ENCODE results near the gene PTTG1. TPM values are rescaled to one million over a fixed set of nuclear protein-coding genes. Genes with fewer than 3 reads are reported as not detected.

Gene PTTG1
- total RNA-seq, 1 experiment from 2014 or later, result 183 TPM

- Histone ChIP-seq H3K9me3 (ENCODE audit: control insufficient read depth in 1 of 2, insufficient read depth in 1 of 2, low read depth in 1 of 2, low read length in 2 of 2) (no peaks in the 10 kb centered on the region), H3K27me3 (ENCODE audit: insufficient read depth, low read length) (no peaks in the 10 kb centered on the region), H3K36me3 (ENCODE audit: control insufficient read depth in 1 of 2, insufficient read depth in 2 of 2, low read length in 2 of 2) (peaks cover 45 to 60% of the 10 kb centered on the region in 2 experiments), H3K79me2 (ENCODE audit: insufficient read depth, low read length) (peaks cover 38% of the 10 kb centered on the region), H3K27ac (ENCODE audit: low read depth, low read length) (no peak overlapping the region), H3K9ac (ENCODE audit: low read length) (no peak overlapping the region), H3K4me2 (ENCODE audit: low read length) (no peak overlapping the region), H2AFZ (ENCODE audit: low read depth, low read length, poor library complexity, severe bottlenecking) (no peak overlapping the region), H3K9me2 (ENCODE audit: insufficient read depth) (no peaks in the 10 kb centered on the region), H3K4me3 (replicated peaks in 1 of 2; ENCODE audit: low read depth in 1 of 2, low read length in 2 of 2) (no peak overlapping the region), H3K4me1 (ENCODE audit: control insufficient read depth in 1 of 2, insufficient read depth in 2 of 2, low read length in 2 of 2) (peaks cover 3 to 6% of the 10 kb centered on the region in 2 experiments; a peak in 3 of 4 replicates), H4K20me1 (ENCODE audit: insufficient read depth) (0 out of 2 replicates have a peak, but pooled peaks cover 3% of the 10 kb centered on the region)
- ATAC-seq (no peak), DNase-seq (ENCODE audit: low read depth, low spot score) (no peak)
- ChIA-PET RAD21 (ENCODE audit: low non-redundant PET in 1 of 2, low total read pairs in 2 of 2, uncharacterized antibody in 2 of 2, unreplicated experiment in 2 of 2) (no interaction called here), CTCF (interaction anchor here (1.7 kb wide), 1 partner anchor 11 kb away, joined by 4 read pairs; no protein-coding TSS in a partner anchor), POLR2A (no interaction called here)
- intact Hi-C loops (cut with micrococcal nuclease), result no loop called here
- TF ChIP-seq SIN3A (IDR thresholded peaks at IDR 0.05; ENCODE audit: low read depth), result no peak
- TF ChIP-seq TCF7L2 (IDR thresholded peaks at IDR 0.05; ENCODE audit: borderline replicate concordance, extremely low read depth, insufficient read depth, insufficient read length), result no peak
- TF ChIP-seq MAX (IDR thresholded peaks at IDR 0.05), result no peak
- TF ChIP-seq CTCF (IDR thresholded peaks at IDR 0.05 in 2 of 3, conservative IDR thresholded peaks at IDR 0.05 in 1 of 3; ENCODE audit: borderline replicate concordance in 1 of 3, insufficient read depth in 1 of 3, low read depth in 2 of 3, low read length in 2 of 3), result no peak
- TF ChIP-seq SP1 (IDR thresholded peaks at IDR 0.05; ENCODE audit: low read depth), result no peak
- no peak for TF ChIP-seq EZH2phosphoT487 (IDR thresholded peaks at IDR 0.05; ENCODE audit: borderline replicate concordance)
- TF ChIP-seq, protein P1, sequence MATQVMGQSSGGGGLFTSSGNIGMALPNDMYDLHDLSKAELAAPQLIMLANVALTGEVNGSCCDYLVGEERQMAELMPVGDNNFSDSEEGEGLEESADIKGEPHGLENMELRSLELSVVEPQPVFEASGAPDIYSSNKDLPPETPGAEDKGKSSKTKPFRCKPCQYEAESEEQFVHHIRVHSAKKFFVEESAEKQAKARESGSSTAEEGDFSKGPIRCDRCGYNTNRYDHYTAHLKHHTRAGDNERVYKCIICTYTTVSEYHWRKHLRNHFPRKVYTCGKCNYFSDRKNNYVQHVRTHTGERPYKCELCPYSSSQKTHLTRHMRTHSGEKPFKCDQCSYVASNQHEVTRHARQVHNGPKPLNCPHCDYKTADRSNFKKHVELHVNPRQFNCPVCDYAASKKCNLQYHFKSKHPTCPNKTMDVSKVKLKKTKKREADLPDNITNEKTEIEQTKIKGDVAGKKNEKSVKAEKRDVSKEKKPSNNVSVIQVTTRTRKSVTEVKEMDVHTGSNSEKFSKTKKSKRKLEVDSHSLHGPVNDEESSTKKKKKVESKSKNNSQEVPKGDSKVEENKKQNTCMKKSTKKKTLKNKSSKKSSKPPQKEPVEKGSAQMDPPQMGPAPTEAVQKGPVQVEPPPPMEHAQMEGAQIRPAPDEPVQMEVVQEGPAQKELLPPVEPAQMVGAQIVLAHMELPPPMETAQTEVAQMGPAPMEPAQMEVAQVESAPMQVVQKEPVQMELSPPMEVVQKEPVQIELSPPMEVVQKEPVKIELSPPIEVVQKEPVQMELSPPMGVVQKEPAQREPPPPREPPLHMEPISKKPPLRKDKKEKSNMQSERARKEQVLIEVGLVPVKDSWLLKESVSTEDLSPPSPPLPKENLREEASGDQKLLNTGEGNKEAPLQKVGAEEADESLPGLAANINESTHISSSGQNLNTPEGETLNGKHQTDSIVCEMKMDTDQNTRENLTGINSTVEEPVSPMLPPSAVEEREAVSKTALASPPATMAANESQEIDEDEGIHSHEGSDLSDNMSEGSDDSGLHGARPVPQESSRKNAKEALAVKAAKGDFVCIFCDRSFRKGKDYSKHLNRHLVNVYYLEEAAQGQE (IDR thresholded peaks at IDR 0.05; ENCODE audit: low read depth), result no peak
- TF ChIP-seq CBX3 (IDR thresholded peaks at IDR 0.05; ENCODE audit: low read depth), result no peak
- TF ChIP-seq ZFX (IDR thresholded peaks at IDR 0.05), result no peak
- TF ChIP-seq ATF3 (IDR thresholded peaks at IDR 0.05), result no peak
- no peak for TF ChIP-seq SRF (IDR thresholded peaks at IDR 0.05; ENCODE audit: low read depth)
- TF ChIP-seq ZBTB33 (IDR thresholded peaks at IDR 0.05; ENCODE audit: extremely low read depth, insufficient replicate concordance, low read length), result no peak
- TF ChIP-seq EZH2 (IDR thresholded peaks at IDR 0.05), result no peak
- no peak for TF ChIP-seq POLR2A (IDR thresholded peaks at IDR 0.05; ENCODE audit: borderline replicate concordance, extremely low read depth, insufficient read depth, insufficient read length)
- TF ChIP-seq JUND (IDR thresholded peaks at IDR 0.05), result no peak
- no peak for TF ChIP-seq ZNF274 (IDR thresholded peaks at IDR 0.05; ENCODE audit: low read depth, low read length)
- TF ChIP-seq ELF1 (IDR thresholded peaks at IDR 0.05; ENCODE audit: borderline replicate concordance, low read depth), result no peak
- BruUV-seq (replicated peaks), result no TSS peak
These were observed 6.0 kb downstream of the PTTG1 start for GRCh38 chr5:160427607-160428006.
